ENCODE data around the gene DLG3. TPM values are rescaled to one million over a fixed set of nuclear protein-coding genes. Genes with fewer than 3 reads are reported as not detected.

DLG3 gene
- total and polyA plus RNA-seq, 2 of the 8 experiments (the other 6 are each of a cell fraction or from before 2014, with no cell fraction given): 29.2 to 63.8 TPM

DNA sequence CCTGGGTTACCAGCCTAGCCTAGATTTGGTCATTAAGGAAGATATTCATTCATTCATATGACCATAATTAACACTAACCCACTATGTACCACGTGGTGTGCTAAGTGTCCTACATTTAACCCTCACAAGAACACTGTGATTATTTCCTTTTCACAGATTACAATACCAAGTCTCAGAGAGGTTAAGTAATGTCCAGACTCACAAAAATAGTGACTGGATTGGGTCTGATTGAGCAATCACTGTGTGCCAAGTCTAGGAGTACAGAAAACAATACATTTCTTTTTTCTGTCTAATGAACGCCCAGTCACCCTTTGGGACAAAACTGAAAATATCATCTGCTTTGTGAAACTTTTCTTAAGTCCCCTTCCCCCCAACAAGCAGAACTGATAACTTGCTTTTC, 7.6 kb upstream of the DLG3 start:
- Histone ChIP-seq H3K56ac (replicated peaks; ENCODE audit: insufficient read length, low read depth, low read length) (no peak overlapping the region), H3K23ac (ENCODE audit: insufficient read length) (no peak overlapping the region), H2AFZ (ENCODE audit: low read length) (no peak overlapping the region), H3K36me3 (ENCODE audit: control insufficient read depth in 2 of 4, insufficient read depth in 4 of 4, low read length in 3 of 4) (no peaks in the 10 kb centered on the region; a peak in 2 of 8 replicates), H3K18ac (ENCODE audit: extremely low read depth, low read length) (no peak overlapping the region), H3K4me2 (ENCODE audit: insufficient read depth in 1 of 2, low read depth in 2 of 2, low read length in 2 of 2) (no peak overlapping the region), H3K14ac (ENCODE audit: insufficient read length) (no peak overlapping the region), H3K4me3 (ENCODE audit: extremely low read depth in 1 of 4, insufficient read depth in 2 of 4, low read depth in 3 of 4, low read length in 4 of 4) (no peak overlapping the region), H3K27ac (ENCODE audit: low read depth, low read length) (no peak overlapping the region), H2BK15ac (ENCODE audit: low read length) (no peak overlapping the region), H2BK20ac (ENCODE audit: low read length) (no peak overlapping the region), H4K5ac (ENCODE audit: insufficient read length, low read depth, low read length) (no peak overlapping the region), H3K4ac (replicated peaks; ENCODE audit: insufficient read length, low read depth, low read length) (no peak overlapping the region), H4K8ac (ENCODE audit: extremely low read depth, insufficient read depth, low read length) (no peak overlapping the region), H3K9me3 (ENCODE audit: insufficient read depth in 2 of 2, low read depth in 1 of 2, low read length in 1 of 2) (no peaks in the 10 kb centered on the region), H3K9ac (replicated peaks in 1 of 4; ENCODE audit: extremely low read depth in 1 of 4, low read depth in 3 of 4, low read length in 3 of 4) (no peak overlapping the region), H2BK5ac (ENCODE audit: low read depth, low read length) (no peak overlapping the region), H2BK12ac (ENCODE audit: low read depth, low read length) (no peak overlapping the region), H3K79me1 (ENCODE audit: low read depth, low read length) (no peaks in the 10 kb centered on the region), H3K4me1 (replicated peaks in 1 of 4; ENCODE audit: control insufficient read depth in 3 of 4, insufficient read depth in 4 of 4, low read length in 3 of 4) (peaks cover 0 to 6% (median 1%) of the 10 kb centered on the region in 4 experiments; a peak in 4 of 7 replicates), H4K20me1 (replicated peaks in 1 of 2; ENCODE audit: control insufficient read depth in 1 of 2, insufficient read depth in 2 of 2, low read length in 2 of 2) (no peaks in the 10 kb centered on the region), H3K27me3 (replicated peaks in 1 of 4; ENCODE audit: control insufficient read depth in 3 of 4, extremely low read depth in 1 of 4, insufficient read depth in 3 of 4, low read length in 3 of 4) (no peaks in the 10 kb centered on the region), H2BK120ac (replicated peaks; ENCODE audit: low read depth, low read length) (no peak overlapping the region), H3K79me2 (ENCODE audit: control insufficient read depth in 1 of 2, insufficient read depth in 2 of 2, low read length in 2 of 2) (no peaks in the 10 kb centered on the region), H2AK5ac (ENCODE audit: low read depth, low read length) (no peak overlapping the region), H4K91ac (replicated peaks; ENCODE audit: insufficient read length, low read length) (no peak overlapping the region), H3K23me2 (ENCODE audit: low read depth, low read length) (no peaks in the 10 kb centered on the region; the same call in 1 of the 2 replicates)
- ChIA-PET CTCF (ENCODE audit: partially characterized antibody) (interaction anchor here (2.5 to 4.2 kb wide), 2 partner anchors 13 to 17 kb away, joined by 7 to 43 read pairs; partner anchors contain the start of gene GDPD2), POLR2A (ENCODE audit: partially characterized antibody) (interaction anchor here (1.0 to 5.3 kb wide), 4 partner anchors 11 to 18 kb away, joined by 3 to 52 read pairs (median 6); partner anchors contain the start of gene GDPD2)
- FAIRE-seq (no peak), DNase-seq (ENCODE audit: low read depth in 1 of 2, low spot score in 2 of 2) (no peak)
- WGBS, 2 experiments (ENCODE audit: extremely low coverage in 1 of 2, insufficient coverage in 1 of 2, insufficient read length in 1 of 2, insufficient replicate concordance in 2 of 2, low coverage in 1 of 2, low lambda C conversion rate in 2 of 2, missing lambda C conversion rate in 1 of 2): 73% methylated on average over 2 of the region's 2 CpGs; no CpG with 5 or more reads in 1 of the 2 experiments
- TF ChIP-seq SP2 (IDR thresholded peaks at IDR 0.05; ENCODE audit: low read length): no peak
- TF ChIP-seq CBX8 (IDR thresholded peaks at IDR 0.05; ENCODE audit: borderline replicate concordance, low read depth, low read length): no peak
- TF ChIP-seq, protein P1, sequence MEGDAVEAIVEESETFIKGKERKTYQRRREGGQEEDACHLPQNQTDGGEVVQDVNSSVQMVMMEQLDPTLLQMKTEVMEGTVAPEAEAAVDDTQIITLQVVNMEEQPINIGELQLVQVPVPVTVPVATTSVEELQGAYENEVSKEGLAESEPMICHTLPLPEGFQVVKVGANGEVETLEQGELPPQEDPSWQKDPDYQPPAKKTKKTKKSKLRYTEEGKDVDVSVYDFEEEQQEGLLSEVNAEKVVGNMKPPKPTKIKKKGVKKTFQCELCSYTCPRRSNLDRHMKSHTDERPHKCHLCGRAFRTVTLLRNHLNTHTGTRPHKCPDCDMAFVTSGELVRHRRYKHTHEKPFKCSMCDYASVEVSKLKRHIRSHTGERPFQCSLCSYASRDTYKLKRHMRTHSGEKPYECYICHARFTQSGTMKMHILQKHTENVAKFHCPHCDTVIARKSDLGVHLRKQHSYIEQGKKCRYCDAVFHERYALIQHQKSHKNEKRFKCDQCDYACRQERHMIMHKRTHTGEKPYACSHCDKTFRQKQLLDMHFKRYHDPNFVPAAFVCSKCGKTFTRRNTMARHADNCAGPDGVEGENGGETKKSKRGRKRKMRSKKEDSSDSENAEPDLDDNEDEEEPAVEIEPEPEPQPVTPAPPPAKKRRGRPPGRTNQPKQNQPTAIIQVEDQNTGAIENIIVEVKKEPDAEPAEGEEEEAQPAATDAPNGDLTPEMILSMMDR (IDR thresholded peaks at IDR 0.05; ENCODE audit: control extremely low read depth in 1 of 3, insufficient read depth in 1 of 3, low read depth in 1 of 3, low read length in 3 of 3): no peak
- TF ChIP-seq CHD2 (IDR thresholded peaks at IDR 0.05; ENCODE audit: low read length): no peak
- no peak for TF ChIP-seq YY1 (IDR thresholded peaks at IDR 0.05; ENCODE audit: low read depth, low read length)
